HepG2 (cell line): Measurements from ENCODE around the gene TNNI3. TPM values are rescaled to one million over a fixed set of nuclear protein-coding genes. Genes with fewer than 3 reads are reported as not detected.

Experiments
- AGO1 ChIP-seq: fragments of 200-400 bp; formaldehyde crosslinking; IDR thresholded peaks from 2 replicates; pipeline ENCODE4 v1.6.1; 2017; ENCODE audit warnings: mild to moderate bottlenecking, low read depth, low read length, moderate library complexity; ENCODE audit not compliant: poor library complexity, severe bottlenecking
- CHD4 ChIP-seq: fragments of 200-600 bp; sonication (generic); IDR thresholded peaks from 2 replicates; pipeline ENCODE4 v1.7.0; 2017; ENCODE audit warnings: mild to moderate bottlenecking, low read length, borderline replicate concordance
- DR1 ChIP-seq: sonication (generic); formaldehyde crosslinking; IDR thresholded peaks from 2 replicates; pipeline ENCODE4 v1.8.0; 2021; ENCODE audit warnings: mild to moderate bottlenecking, missing genetic modification reagents, inconsistent platforms
- GATAD1 ChIP-seq: IDR thresholded peaks from 2 replicates; pipeline ENCODE4 v1.6.1; 2016; ENCODE audit warnings: missing genetic modification reagents, missing compliant biosample characterization
- HMGXB4 ChIP-seq, 2 experiments: sonication (generic) in 1 of 2; formaldehyde crosslinking in 1 of 2; IDR thresholded peaks; 2 replicates each; pipeline versions ENCODE4 v1.4.0 to v1.6.1; 2018 to 2020; ENCODE audit warnings: missing genetic modification reagents in 2 of 2, borderline replicate concordance in 1 of 2, low read depth in 1 of 2, mild to moderate bottlenecking in 1 of 2, missing biosample characterization in 1 of 2
- HNF1A ChIP-seq, 2 experiments: sonication (generic) in 1 of 2; formaldehyde crosslinking in 1 of 2; IDR thresholded peaks; 2 replicates each; pipeline versions ENCODE4 v1.4.0 to v1.6.1; 2016 to 2020; ENCODE audit warnings: borderline replicate concordance in 1 of 2, low read depth in 1 of 2, mild to moderate bottlenecking in 1 of 2, missing genetic modification reagents in 1 of 2
- HNF4A ChIP-seq: sonication (generic); formaldehyde crosslinking; IDR thresholded peaks from 2 replicates; pipeline ENCODE4 v1.4.0; 2020; ENCODE audit warnings: missing genetic modification reagents
- KAT7 ChIP-seq: IDR thresholded peaks from 2 replicates; pipeline ENCODE4 v1.6.1; 2018; ENCODE audit warnings: borderline replicate concordance, missing compliant biosample characterization
- KDM5B ChIP-seq: sonication (generic); formaldehyde crosslinking; IDR thresholded peaks from 2 replicates; pipeline ENCODE4 v1.4.0; 2020; ENCODE audit warnings: missing genetic modification reagents, mild to moderate bottlenecking, borderline replicate concordance
- RCOR2 ChIP-seq: IDR thresholded peaks from 2 replicates; pipeline ENCODE4 v1.6.1; 2016; ENCODE audit warnings: missing biosample characterization, missing genetic modification reagents
- SMAD3 ChIP-seq: sonication (generic); formaldehyde crosslinking; IDR thresholded peaks from 2 replicates; pipeline ENCODE4 v1.4.0; 2020; ENCODE audit warnings: missing genetic modification reagents
- TFE3 ChIP-seq: IDR thresholded peaks from 2 replicates; pipeline ENCODE4 v1.6.1; 2016
- TGIF2 ChIP-seq: IDR thresholded peaks from 2 replicates; pipeline ENCODE4 v1.6.1; 2016; ENCODE audit warnings: control low read depth, missing compliant biosample characterization
- THAP9 ChIP-seq: sonication (generic); formaldehyde crosslinking; IDR thresholded peaks from 2 replicates; pipeline ENCODE4; 2020; ENCODE audit warnings: missing genetic modification reagents, mild to moderate bottlenecking, borderline replicate concordance
- TRIM24 ChIP-seq: sonication (generic); formaldehyde crosslinking; IDR thresholded peaks from 2 replicates; pipeline ENCODE4 v1.8.0; 2022; ENCODE audit warnings: mild to moderate bottlenecking, missing genetic modification reagents
- ZFX ChIP-seq: sonication (generic); formaldehyde crosslinking; IDR thresholded peaks from 2 replicates; pipeline ENCODE4 v1.4.0; 2020; ENCODE audit warnings: mild to moderate bottlenecking, low read depth, missing genetic modification reagents, moderate library complexity
- ZNF678 ChIP-seq: sonication (generic); formaldehyde crosslinking; IDR thresholded peaks from 2 replicates; pipeline ENCODE4 v1.4.0; 2020; ENCODE audit warnings: mild to moderate bottlenecking, missing genetic modification reagents
- polyA plus RNA-seq, 8 experiments: library from polyadenylated mRNA; depleted of rRNA in 3 of 8; stranded (reverse) in 7 of 8; unstranded in 1 of 8; fragments of >200 nt; fragmentation: Illumina TruSeq in 4 of 8; extraction: Trizol in 4 of 8; gene quantifications; 2 replicates each; pipeline versions ENCODE4 v1.2.1 to v1.2.3, GENCODE V29; 2011 to 2016; ENCODE audit warnings: low read depth in 4 of 8, missing spikeins in 1 of 8, mixed read lengths in 1 of 8; ENCODE audit not compliant: insufficient read depth in 1 of 8
- total RNA-seq, 5 experiments: library from RNA; depleted of rRNA; stranded (reverse); fragments of >200 nt; fragmentation: Illumina TruSeq; extraction: Trizol; gene quantifications; 2 replicates each; pipeline ENCODE4 v1.2.3, GENCODE V29; 2016; ENCODE audit warnings: low read depth in 1 of 5

Gene TNNI3
- total and polyA plus RNA-seq, 2 of the 13 experiments (the other 11 are each of a cell fraction or from before 2014, with no cell fraction given) = 3.5 to 3.7 TPM

GRCh38 chr19:55117663-55118391 is 39.7 kb downstream of the TNNI3 start (continued):
- TF ChIP-seq TFE3 (CRISPR knock-in tag) = peak; percentile 23; the same call in 1 of the 2 replicates
- TF ChIP-seq ZNF678 = no peak
- peak; percentile 12; the same call in 1 of the 2 replicates for TF ChIP-seq KAT7 (CRISPR knock-in tag)
- TF ChIP-seq TRIM24 (CRISPR knock-in tag) = no peak
- peak; percentile 88 for TF ChIP-seq GATAD1 (CRISPR knock-in tag)
- peak; percentile 63; the same call in 1 of the 2 replicates for TF ChIP-seq THAP9 (CRISPR knock-in tag)
- TF ChIP-seq DR1 (CRISPR knock-in tag) = 0 out of 2 replicates have a peak, but pooled peaks have one; percentile 11
- peak; percentile 78 for TF ChIP-seq ZFX (CRISPR knock-in tag)
- peak; percentile 41; the same call in 1 of the 2 replicates for TF ChIP-seq HNF4A
- no peak for TF ChIP-seq CHD4
- TF ChIP-seq KDM5B (CRISPR knock-in tag) = peak; percentile 40; the same call in 1 of the 2 replicates
- 0 out of 2 replicates have a peak, but pooled peaks have one; percentile 29 for TF ChIP-seq TGIF2 (CRISPR knock-in tag)
- TF ChIP-seq SMAD3 (CRISPR knock-in tag) = 0 out of 2 replicates have a peak, but pooled peaks have one; percentile 27
- 0 out of 4 replicates have a peak, but pooled peaks of 1 of the 2 experiments have one; percentile 18 for TF ChIP-seq HMGXB4 (CRISPR knock-in tag; IDR thresholded peaks at IDR 0.05; ENCODE audit: borderline replicate concordance in 1 of 2, low read depth in 1 of 2)
- no peak for TF ChIP-seq HNF1A (IDR thresholded peaks at IDR 0.05; ENCODE audit: low read depth)
- no peak for TF ChIP-seq HNF1A (CRISPR knock-in tag; IDR thresholded peaks at IDR 0.05; ENCODE audit: borderline replicate concordance)
- TF ChIP-seq AGO1 = no peak
- 0 out of 2 replicates have a peak, but pooled peaks have one; percentile 17 for TF ChIP-seq RCOR2 (CRISPR knock-in tag)
